WI38 (cell line): ENCODE results near the gene GSTM4.

ENCODE experiments used
- H3K4me3 ChIP-seq: 2 replicates; pipeline ENCODE4 v1.5.1; 2011; ENCODE audit warnings: low read depth, mild to moderate bottlenecking, control low read depth, low read length
- CTCF ChIP-seq: IDR thresholded peaks from 2 replicates; pipeline ENCODE4 v1.5.1; 2012; ENCODE audit warnings: low read depth, mild to moderate bottlenecking, control low read depth, low read length

GSTM4 gene

GRCh38 chr1:109625601-109626560 lies 30.0 kb upstream of the GSTM4 start:
- no peak overlapping the region for H3K4me3 ChIP-seq
- TF ChIP-seq CTCF = no peak

DNA sequence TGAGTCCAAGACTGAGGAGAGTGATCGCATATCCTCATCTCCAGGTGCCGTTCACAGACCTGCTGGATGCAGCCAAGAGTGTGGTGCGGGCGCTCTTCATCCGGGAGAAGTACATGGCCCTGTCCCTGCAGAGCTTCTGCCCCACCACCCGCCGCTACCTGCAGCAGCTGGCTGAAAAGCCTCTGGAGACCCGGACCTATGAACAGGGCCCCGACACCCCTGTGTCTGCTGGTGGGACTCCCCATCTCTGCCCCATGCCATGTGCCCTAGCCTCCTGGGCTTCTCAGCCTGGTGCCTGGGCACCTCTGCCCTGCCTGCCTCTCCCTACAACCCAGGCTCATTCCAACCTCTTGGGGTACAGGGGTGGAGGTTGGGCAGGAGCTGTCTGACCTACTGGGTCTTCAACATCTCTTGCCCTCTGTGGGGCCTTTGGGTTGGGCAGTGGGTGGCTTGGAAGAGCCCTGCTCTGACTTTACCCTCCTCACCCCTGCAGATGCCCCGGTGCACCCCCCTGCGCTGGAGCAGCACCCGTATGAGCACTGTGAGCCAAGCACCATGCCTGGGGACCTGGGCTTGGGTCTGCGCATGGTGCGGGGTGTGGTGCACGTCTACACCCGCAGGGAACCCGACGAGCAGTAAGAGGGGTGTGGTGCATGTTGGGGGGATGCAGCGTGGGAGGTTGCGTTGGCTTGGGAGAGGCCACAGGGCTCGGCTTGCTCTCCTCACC lies 29.1 kb upstream of the GSTM4 start:
- TF ChIP-seq CTCF = no peak

DNA sequence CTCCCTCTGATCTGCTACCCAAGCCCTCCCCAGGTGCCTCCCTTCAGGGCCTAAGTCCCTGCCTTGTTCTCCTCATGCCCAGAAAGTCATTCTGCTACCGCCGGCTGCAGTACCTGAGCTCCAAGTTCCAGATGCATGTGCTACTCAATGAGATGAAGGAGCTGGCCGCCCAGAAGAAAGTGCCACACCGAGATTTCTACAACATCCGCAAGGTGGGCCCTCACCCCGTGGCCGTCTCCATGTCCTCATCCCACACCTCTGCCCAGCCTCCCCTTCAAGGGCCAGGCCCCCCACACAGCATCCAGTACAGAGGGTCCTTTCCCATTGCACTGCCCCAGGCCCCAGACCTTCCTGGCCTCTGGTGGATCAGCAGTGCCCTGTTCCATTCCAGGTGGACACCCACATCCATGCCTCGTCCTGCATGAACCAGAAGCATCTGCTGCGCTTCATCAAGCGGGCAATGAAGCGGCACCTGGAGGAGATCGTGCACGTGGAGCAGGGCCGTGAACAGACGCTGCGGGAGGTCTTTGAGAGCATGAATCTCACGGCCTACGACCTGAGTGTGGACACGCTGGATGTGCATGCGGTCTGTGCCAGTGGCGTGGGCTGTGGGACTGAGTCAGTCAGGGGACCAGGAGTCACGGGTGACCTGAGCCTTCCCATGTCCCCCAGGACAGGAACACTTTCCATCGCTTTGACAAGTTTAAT lies 28.1 kb upstream of the GSTM4 start:
- no peak for TF ChIP-seq CTCF
- no peak overlapping the region for H3K4me3 ChIP-seq

More for the DNA sequence above, 29.1 kb upstream of the GSTM4 start:
- H3K4me3 ChIP-seq = no peak overlapping the region

GRCh38 chr1:109628540-109629321 lies 27.2 kb upstream of the GSTM4 start:
- no peak for TF ChIP-seq CTCF
- H3K4me3 ChIP-seq = no peak overlapping the region

- no peak for TF ChIP-seq CTCF
- H3K4me3 ChIP-seq = no peak overlapping the region
Measured at GRCh38 chr1:109629372-109630030, 26.4 kb upstream of the GSTM4 start.
